ENCODE results near the gene TBCK.

DNA sequence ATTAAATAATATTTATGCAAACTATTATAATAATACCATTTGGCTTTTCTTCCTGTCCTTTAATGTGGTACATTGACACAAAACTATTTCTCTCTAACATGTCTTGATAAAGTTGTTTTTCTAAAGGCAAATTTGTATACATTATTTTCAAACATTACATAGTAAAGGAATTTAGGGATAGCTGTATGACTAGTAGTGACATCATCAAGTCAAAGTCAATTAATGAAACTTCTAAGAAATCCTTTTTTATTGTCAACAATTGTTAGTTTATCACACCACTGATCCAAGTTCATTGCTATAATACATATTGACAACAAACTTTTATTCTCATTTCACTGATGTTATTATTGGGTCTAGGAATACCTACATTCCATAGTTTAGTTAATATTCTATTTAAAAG lies 68.4 kb downstream of the TBCK start:
- no peak for TF ChIP-seq LARP7 (IDR thresholded peaks at IDR 0.05)
- TF ChIP-seq FOSL1 (tag; conservative IDR thresholded peaks at IDR 0.05): no peak
- no peak for TF ChIP-seq POLR2A (conservative IDR thresholded peaks at IDR 0.05)
- TF ChIP-seq, protein P1, sequence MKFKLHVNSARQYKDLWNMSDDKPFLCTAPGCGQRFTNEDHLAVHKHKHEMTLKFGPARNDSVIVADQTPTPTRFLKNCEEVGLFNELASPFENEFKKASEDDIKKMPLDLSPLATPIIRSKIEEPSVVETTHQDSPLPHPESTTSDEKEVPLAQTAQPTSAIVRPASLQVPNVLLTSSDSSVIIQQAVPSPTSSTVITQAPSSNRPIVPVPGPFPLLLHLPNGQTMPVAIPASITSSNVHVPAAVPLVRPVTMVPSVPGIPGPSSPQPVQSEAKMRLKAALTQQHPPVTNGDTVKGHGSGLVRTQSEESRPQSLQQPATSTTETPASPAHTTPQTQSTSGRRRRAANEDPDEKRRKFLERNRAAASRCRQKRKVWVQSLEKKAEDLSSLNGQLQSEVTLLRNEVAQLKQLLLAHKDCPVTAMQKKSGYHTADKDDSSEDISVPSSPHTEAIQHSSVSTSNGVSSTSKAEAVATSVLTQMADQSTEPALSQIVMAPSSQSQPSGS (CRISPR knock-in tag; IDR thresholded peaks at IDR 0.05): no peak
- TF ChIP-seq, protein P2, sequence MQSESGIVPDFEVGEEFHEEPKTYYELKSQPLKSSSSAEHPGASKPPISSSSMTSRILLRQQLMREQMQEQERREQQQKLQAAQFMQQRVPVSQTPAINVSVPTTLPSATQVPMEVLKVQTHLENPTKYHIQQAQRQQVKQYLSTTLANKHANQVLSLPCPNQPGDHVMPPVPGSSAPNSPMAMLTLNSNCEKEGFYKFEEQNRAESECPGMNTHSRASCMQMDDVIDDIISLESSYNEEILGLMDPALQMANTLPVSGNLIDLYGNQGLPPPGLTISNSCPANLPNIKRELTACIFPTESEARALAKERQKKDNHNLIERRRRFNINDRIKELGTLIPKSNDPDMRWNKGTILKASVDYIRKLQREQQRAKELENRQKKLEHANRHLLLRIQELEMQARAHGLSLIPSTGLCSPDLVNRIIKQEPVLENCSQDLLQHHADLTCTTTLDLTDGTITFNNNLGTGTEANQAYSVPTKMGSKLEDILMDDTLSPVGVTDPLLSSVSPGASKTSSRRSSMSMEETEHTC (IDR thresholded peaks at IDR 0.05): no peak
- TF ChIP-seq, protein P3, sequence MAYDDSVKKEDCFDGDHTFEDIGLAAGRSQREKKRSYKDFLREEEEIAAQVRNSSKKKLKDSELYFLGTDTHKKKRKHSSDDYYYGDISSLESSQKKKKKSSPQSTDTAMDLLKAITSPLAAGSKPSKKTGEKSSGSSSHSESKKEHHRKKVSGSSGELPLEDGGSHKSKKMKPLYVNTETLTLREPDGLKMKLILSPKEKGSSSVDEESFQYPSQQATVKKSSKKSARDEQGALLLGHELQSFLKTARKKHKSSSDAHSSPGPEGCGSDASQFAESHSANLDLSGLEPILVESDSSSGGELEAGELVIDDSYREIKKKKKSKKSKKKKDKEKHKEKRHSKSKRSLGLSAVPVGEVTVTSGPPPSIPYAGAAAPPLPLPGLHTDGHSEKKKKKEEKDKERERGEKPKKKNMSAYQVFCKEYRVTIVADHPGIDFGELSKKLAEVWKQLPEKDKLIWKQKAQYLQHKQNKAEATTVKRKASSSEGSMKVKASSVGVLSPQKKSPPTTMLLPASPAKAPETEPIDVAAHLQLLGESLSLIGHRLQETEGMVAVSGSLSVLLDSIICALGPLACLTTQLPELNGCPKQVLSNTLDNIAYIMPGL (CRISPR knock-in tag; IDR thresholded peaks at IDR 0.05): no peak
- no peak for TF ChIP-seq TARDBP (IDR thresholded peaks at IDR 0.05)
- no peak for TF ChIP-seq SETDB1 (IDR thresholded peaks at IDR 0.05; ENCODE audit: low read length)
- TF ChIP-seq BCL6 (CRISPR knock-in tag; IDR thresholded peaks at IDR 0.05): no peak
- no peak for TF ChIP-seq CHD4 (IDR thresholded peaks at IDR 0.05; ENCODE audit: insufficient read depth, insufficient replicate concordance, low read depth, low read length, poor library complexity, severe bottlenecking)

All from K562 (cell line).